IPS-15b (cell line): ENCODE data around the gene PIEZO2.

ENCODE experiments used
- H3K27me3 ChIP-seq: one replicate; pipeline ENCODE4 v1.6.1; 2013; ENCODE audit warnings: low read length; ENCODE audit not compliant: control insufficient read depth, insufficient read depth
- H3K36me3 ChIP-seq: one replicate; pipeline ENCODE4 v1.6.1; 2013; ENCODE audit warnings: low read length; ENCODE audit not compliant: control insufficient read depth, insufficient read depth
- H3K4me1 ChIP-seq: one replicate; pipeline ENCODE4 v1.6.1; 2013; ENCODE audit warnings: mild to moderate bottlenecking, low read length; ENCODE audit not compliant: control insufficient read depth, insufficient read depth
- H3K4me3 ChIP-seq: one replicate; pipeline ENCODE4 v1.5.1; 2013; ENCODE audit warnings: low read depth, low read length
- H3K9ac ChIP-seq: one replicate; pipeline ENCODE4 v1.6.1; 2013; ENCODE audit warnings: low read depth, mild to moderate bottlenecking, low read length
- H3K9me3 ChIP-seq: one replicate; pipeline ENCODE4 v1.6.1; 2013; ENCODE audit warnings: mild to moderate bottlenecking, low read length; ENCODE audit not compliant: control insufficient read depth, insufficient read depth

Gene PIEZO2

GRCh38 chr18:10726198-10727068, 422.9 kb downstream of the PIEZO2 start:
- no peaks in the 10 kb centered on the region for H3K9me3 ChIP-seq
- H3K4me3 ChIP-seq, result peak overlapping the region; percentile 32
- H3K4me1 ChIP-seq, result no peaks in the 10 kb centered on the region
- no peak overlapping the region for H3K9ac ChIP-seq
- peaks cover 5% of the 10 kb centered on the region for H3K27me3 ChIP-seq
- H3K36me3 ChIP-seq, result no peaks in the 10 kb centered on the region

GRCh38 chr18:10724666-10725065, 424.7 kb downstream of the PIEZO2 start:
- no peak overlapping the region for H3K9ac ChIP-seq
- no peaks in the 10 kb centered on the region for H3K36me3 ChIP-seq
- no peaks in the 10 kb centered on the region for H3K9me3 ChIP-seq
- H3K4me3 ChIP-seq, result no peak overlapping the region
- no peaks in the 10 kb centered on the region for H3K4me1 ChIP-seq
- peaks cover 5% of the 10 kb centered on the region for H3K27me3 ChIP-seq

- Histone ChIP-seq H3K4me1 (no peaks in the 10 kb centered on the region), H3K4me3 (no peak overlapping the region), H3K9ac (no peak overlapping the region), H3K27me3 (peaks cover 5% of the 10 kb centered on the region), H3K36me3 (no peaks in the 10 kb centered on the region), H3K9me3 (no peaks in the 10 kb centered on the region)
These were observed 425.9 kb downstream of the PIEZO2 start for GRCh38 chr18:10723496-10723895.

- no peaks in the 10 kb centered on the region for H3K27me3 ChIP-seq
- no peaks in the 10 kb centered on the region for H3K4me1 ChIP-seq
- H3K9ac ChIP-seq, result no peak overlapping the region
- H3K36me3 ChIP-seq, result no peaks in the 10 kb centered on the region
- H3K9me3 ChIP-seq, result no peaks in the 10 kb centered on the region
- H3K4me3 ChIP-seq, result no peak overlapping the region
These were observed 430.6 kb downstream of the PIEZO2 start for GRCh38 chr18:10718809-10719208.

- no peaks in the 10 kb centered on the region for H3K27me3 ChIP-seq
- no peaks in the 10 kb centered on the region for H3K9me3 ChIP-seq
- H3K36me3 ChIP-seq, result no peaks in the 10 kb centered on the region
- no peaks in the 10 kb centered on the region for H3K4me1 ChIP-seq
- H3K9ac ChIP-seq, result no peak overlapping the region
- H3K4me3 ChIP-seq, result no peak overlapping the region
These were observed 433.6 kb downstream of the PIEZO2 start for GRCh38 chr18:10715791-10716190.

- no peaks in the 10 kb centered on the region for H3K27me3 ChIP-seq
- H3K36me3 ChIP-seq, result no peaks in the 10 kb centered on the region
- H3K4me3 ChIP-seq, result no peak overlapping the region
- H3K9ac ChIP-seq, result no peak overlapping the region
- no peaks in the 10 kb centered on the region for H3K9me3 ChIP-seq
- no peaks in the 10 kb centered on the region for H3K4me1 ChIP-seq
These were observed 436.0 kb downstream of the PIEZO2 start for GRCh38 chr18:10713409-10713808.

GRCh38 chr18:10707294-10707693, 442.1 kb downstream of the PIEZO2 start:
- no peaks in the 10 kb centered on the region for H3K9me3 ChIP-seq
- no peaks in the 10 kb centered on the region for H3K27me3 ChIP-seq
- H3K36me3 ChIP-seq, result no peaks in the 10 kb centered on the region
- H3K4me3 ChIP-seq, result no peak overlapping the region
- no peak overlapping the region for H3K9ac ChIP-seq
- no peaks in the 10 kb centered on the region for H3K4me1 ChIP-seq

- Histone ChIP-seq H3K9me3 (no peaks in the 10 kb centered on the region), H3K4me1 (no peaks in the 10 kb centered on the region), H3K4me3 (no peak overlapping the region), H3K9ac (no peak overlapping the region), H3K27me3 (no peaks in the 10 kb centered on the region), H3K36me3 (no peaks in the 10 kb centered on the region)
These were observed 443.6 kb downstream of the PIEZO2 start for GRCh38 chr18:10705786-10706185.

- H3K4me1 ChIP-seq, result no peaks in the 10 kb centered on the region
- no peaks in the 10 kb centered on the region for H3K27me3 ChIP-seq
- H3K36me3 ChIP-seq, result no peaks in the 10 kb centered on the region
These were observed 444.1 kb downstream of the PIEZO2 start for GRCh38 chr18:10705291-10705690.

GRCh38 chr18:10702206-10702605, 447.2 kb downstream of the PIEZO2 start:
- H3K36me3 ChIP-seq, result no peaks in the 10 kb centered on the region

More at GRCh38 chr18:10705291-10705690, 444.1 kb downstream of the PIEZO2 start:
- no peak overlapping the region for H3K4me3 ChIP-seq
- no peaks in the 10 kb centered on the region for H3K9me3 ChIP-seq
- H3K9ac ChIP-seq, result no peak overlapping the region

GRCh38 chr18:10690366-10690765, 459.0 kb downstream of the PIEZO2 start:
- H3K36me3 ChIP-seq, result no peaks in the 10 kb centered on the region
- no peaks in the 10 kb centered on the region for H3K9me3 ChIP-seq
- no peak overlapping the region for H3K4me3 ChIP-seq
- no peak overlapping the region for H3K9ac ChIP-seq
- H3K27me3 ChIP-seq, result no peaks in the 10 kb centered on the region
- H3K4me1 ChIP-seq, result no peaks in the 10 kb centered on the region

More at GRCh38 chr18:10702206-10702605, 447.2 kb downstream of the PIEZO2 start:
- no peak overlapping the region for H3K9ac ChIP-seq
- H3K4me3 ChIP-seq, result no peak overlapping the region
- no peaks in the 10 kb centered on the region for H3K9me3 ChIP-seq
- no peaks in the 10 kb centered on the region for H3K4me1 ChIP-seq
- H3K27me3 ChIP-seq, result no peaks in the 10 kb centered on the region

GRCh38 chr18:10690035-10690329, 459.4 kb downstream of the PIEZO2 start:
- Histone ChIP-seq H3K4me3 (no peak overlapping the region), H3K9me3 (no peaks in the 10 kb centered on the region), H3K36me3 (no peaks in the 10 kb centered on the region), H3K9ac (no peak overlapping the region), H3K4me1 (no peaks in the 10 kb centered on the region), H3K27me3 (no peaks in the 10 kb centered on the region)
